Cardiac septum (tissue), 1 donor: ENCODE results near the gene KDM5B. TPM values are rescaled to one million over a fixed set of nuclear protein-coding genes. Genes with fewer than 3 reads are reported as not detected.
"Not testable (repeated sequence)": the region's sequence is repeated elsewhere in the genome, so short reads cannot be mapped to it uniquely, and the experiment has no call there.

Experiments
- DNase-seq: peaks from one replicate; pipeline ENCODE4 v3.0.0-alpha.2; 2020; ENCODE audit warnings: low spot score
- intact Hi-C: fragments of 100-400 bp; cut with DNase I; formaldehyde crosslinking; loops from one replicate; pipeline ENCODE4 v1.14.0; 2022
- total RNA-seq: library from RNA; stranded (reverse); fragmentation: NEBNext Ultra II Directional; extraction: Animal tissue kit (Norgen Biotek cat#: 25700); gene quantifications from one replicate; pipeline ENCODE4 v1.2.1, GENCODE V29; 2021
- donor health status: DM: no; HTN: no; CAD: no.

KDM5B gene
- total RNA-seq, 1 donor from 2014 or later, result 21.7 TPM

DNA sequence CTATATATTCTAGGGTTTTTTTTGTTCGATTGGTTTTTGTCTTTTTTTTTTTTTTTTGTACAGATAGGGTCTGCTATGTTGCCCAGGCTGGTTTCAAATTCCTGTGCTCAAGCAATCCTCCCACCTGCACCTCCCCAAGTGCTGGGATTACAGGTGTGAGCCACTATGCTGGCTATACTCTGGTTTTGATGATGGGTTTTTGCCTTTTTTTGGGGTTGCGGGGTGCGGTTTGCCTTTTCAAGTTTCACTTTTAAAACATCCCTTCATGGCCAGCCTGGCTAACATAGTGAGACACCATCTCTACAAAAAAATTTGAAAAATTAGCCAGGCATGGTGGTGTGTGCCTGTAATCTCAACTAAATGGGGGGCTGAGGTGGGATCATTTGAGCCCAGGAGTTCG lies 10.0 kb downstream of the KDM5B start:
- intact Hi-C loops, result no loop called here
- DNase-seq, result no peak

DNA sequence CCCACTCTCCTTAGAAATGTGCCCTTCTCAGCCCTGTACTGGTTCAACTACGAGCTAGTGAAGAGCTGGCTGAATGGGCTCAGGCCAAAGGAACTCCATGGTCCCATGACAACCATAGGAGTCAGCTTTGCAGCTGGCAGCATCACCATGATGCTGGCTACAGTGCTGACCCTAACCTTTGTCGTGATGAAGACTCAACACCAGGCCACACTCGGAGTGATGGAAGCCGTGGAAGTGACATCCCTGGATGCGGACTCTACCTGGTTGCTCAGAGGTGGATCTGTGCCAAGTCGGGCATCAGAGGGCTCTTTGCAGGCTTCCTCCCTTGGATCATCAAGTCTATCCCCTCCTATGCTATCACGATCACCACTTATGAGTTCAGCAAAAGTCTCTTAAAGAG lies 11.6 kb downstream of the KDM5B start:
- intact Hi-C loops, result no loop called here
- DNase-seq, result no peak

GRCh38 chr1:202794931-202795330 lies 13.3 kb downstream of the KDM5B start:
- intact Hi-C loops, DNase-seq: not testable (repeated sequence)

DNA sequence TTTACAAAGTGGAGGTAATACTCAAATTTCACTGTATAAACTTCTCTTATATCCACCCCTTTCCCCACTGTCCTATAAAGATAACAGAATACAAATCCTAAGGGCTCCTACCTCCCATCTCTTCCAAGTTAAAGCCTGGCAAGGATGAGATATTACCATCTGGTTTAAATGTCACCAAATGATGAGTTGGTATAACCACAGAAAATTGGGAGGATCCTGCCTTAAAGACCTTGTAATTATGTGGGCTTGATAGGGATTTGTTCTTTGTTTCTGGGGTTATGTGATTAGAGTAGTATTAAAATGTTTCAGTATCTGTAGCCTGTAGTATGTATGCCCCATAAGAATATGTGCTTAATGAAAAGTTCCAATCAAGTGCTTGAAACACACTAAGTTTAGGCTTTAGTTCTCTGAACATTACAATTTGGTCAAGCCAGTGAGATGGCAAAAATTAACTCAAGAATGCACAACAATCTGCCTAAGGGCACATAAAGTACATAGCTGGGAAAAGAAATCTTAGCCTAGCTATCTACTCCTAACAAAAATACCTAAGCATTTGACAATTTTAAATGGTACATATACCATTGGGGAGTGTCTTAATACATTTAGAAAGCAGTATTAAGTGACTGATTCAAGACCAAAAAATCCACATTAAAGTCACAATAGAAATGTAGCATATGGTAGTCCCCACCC lies 14.0 kb downstream of the KDM5B start:
- DNase-seq, result no peak
- intact Hi-C loops, result no loop called here

GRCh38 chr1:202791077-202791747 lies 17.0 kb downstream of the KDM5B start:
- no peak for DNase-seq
- intact Hi-C loops, result no loop called here

DNA sequence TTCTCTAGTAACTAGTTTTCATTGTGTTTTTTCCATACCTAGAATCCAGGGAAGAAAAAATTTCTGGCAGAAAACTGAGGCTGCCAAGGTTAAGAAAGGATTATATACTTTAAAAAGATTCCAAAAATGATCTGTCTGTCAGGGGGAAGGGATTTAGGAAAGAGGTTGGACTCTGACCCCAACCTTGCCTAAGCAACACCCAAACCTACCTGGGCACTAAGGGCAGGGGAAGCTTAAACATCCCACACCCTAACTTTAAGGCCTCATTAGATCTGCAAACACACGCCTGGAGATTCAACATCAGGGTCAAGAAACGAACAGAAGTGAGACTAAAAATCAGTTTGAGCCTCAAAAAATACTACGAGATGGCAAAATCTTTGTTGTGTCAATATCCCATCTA lies 19.4 kb downstream of the KDM5B start:
- no peak for DNase-seq
- intact Hi-C loops, result no loop called here

DNA sequence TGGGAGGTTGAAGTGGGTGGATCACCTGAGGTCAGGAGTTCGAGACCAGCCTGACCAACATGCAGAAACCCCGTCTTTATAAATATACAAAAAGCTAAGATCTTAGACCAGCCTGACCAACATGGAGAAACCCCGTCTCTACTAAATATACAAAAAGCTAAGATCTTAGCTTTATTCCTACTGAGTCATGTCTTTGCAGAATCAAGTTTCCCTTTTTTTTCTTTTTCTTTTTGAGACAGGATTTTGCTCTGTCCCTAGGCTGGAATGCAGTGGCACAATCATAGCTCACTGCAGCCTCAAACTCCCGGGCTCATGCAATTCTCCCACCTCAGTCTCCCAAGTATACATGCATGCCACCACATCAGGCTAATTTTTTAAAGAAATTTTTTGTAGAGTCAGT lies 21.4 kb downstream of the KDM5B start:
- intact Hi-C loops, result no loop called here

DNA sequence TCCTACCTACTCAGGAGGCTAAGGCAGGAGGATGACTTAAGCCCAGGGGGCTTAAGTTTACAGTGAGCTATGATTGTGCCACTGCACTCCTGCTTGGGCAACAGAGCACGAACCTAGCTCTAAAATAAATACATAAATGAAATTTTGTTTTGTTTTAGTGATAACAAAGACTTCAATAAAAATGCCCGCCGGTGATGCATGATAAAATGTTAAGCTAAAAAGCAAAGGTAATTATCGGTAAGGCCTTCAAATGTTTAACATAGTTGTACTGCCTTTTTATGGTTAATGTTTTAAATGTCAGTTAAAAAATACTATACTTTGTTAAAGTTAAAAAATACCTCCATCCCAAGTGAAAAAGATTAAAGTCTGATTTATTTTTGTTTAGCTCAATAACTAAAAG lies 27.0 kb downstream of the KDM5B start:
- DNase-seq, result no peak
- intact Hi-C loops, result no loop called here

More for the DNA sequence above, 21.4 kb downstream of the KDM5B start:
- DNase-seq, result no peak

GRCh38 chr1:202770135-202770534 lies 38.1 kb downstream of the KDM5B start:
- DNase-seq, result no peak
- intact Hi-C loops, result no loop called here

DNA sequence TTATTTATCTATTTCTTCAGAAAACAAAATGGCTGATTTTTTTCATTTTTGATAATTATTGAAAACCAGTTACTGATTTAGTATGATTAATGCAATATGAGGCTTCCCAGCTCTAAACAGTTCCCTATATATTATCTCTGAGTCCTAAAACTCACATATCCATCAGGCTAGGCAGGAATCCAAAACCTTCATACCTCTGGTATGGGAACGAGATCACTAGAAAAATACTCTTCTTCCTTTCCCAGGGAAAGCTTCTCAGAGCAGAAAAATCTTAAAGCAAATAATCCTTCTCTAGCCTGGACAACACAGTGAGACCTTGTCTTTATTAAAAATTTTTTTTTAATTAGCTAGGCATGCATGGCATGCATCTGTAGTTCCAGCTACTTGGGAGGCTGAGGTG lies 42.5 kb downstream of the KDM5B start:
- no peak for DNase-seq
- intact Hi-C loops, result no loop called here

DNA sequence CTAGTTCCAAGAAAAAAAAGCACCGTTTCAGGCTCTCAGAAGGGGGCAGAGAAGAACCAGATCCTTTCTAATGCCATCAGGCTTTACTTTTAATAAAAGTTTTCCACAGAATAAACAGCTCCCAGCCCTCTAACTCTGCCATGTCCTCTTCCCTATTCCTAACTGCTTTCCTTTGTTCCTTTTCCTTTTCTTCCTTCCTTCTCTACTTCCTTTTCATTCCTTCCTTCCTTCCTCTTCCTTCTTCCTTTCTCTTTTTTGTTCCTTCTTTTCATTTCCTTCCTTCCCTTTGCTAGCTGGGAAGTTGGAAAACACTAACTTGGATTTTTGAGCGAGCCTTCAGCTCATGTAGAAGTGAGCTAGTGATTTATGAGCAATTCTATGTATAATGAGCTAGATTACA lies 46.2 kb downstream of the KDM5B start:
- intact Hi-C loops, result no loop called here
- no peak for DNase-seq

DNA sequence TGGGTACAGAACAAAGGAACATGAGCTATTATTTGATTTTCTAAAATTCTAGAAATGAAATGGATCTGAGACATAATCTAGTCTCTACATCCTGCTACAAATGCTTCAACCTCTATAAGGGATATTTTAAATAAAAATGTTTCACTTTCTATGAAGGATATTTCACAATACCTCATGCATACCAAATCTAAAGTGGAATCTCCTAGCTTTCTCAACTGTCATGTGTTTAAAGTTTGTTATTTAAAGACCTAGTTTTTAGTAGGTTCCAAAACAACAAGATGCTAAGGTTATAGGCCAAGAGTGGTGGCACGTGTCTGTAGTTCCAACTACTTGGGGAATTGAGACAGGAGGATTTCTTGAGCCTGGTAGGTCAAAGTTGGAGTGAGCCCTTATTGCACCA lies 47.6 kb downstream of the KDM5B start:
- intact Hi-C loops, result no loop called here
- DNase-seq, result no peak

DNA sequence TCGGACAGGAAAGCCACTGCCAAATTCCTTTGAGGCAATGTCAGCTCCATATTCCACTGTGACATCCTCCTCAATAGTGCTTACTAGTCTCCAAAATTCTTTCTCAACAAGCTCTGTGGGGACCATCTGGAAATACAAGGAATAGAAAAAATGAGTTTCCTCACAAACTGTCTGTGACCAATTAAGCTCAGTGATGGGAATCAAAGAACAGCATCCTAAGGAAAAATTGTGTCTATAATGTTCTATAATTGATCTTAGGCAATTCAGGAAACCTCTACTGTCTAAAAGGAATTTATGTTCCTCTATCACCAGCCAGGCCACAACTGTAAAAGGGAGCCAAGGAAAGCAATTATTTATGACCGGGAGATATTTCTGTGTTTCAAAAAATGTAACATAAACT lies 51.8 kb downstream of the KDM5B start:
- intact Hi-C loops, result no loop called here
- DNase-seq, result no peak

DNA sequence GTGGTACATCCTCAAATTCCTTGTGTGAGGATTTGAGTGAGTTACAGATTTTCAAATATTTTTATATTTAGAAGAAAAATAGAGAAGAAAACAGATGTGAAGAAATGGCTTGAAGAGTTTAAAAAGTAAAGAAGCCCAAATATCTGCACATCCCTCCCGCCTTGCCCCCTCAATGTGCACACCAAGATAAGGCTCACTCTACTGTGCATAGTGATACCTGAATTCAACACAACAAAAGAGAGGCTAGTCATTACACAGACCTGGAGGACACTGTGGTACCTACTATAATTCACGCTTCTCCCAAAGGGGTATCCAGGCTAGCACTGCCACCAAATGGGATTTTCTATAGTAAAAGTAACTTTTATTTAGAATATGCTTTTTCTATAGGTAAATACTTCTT lies 53.9 kb downstream of the KDM5B start:
- DNase-seq, result no peak
- intact Hi-C loops, result loop anchor here (5.0 kb wide), 1 partner anchor 253 kb away; the partner anchor contains the start of gene TMEM183A

DNA sequence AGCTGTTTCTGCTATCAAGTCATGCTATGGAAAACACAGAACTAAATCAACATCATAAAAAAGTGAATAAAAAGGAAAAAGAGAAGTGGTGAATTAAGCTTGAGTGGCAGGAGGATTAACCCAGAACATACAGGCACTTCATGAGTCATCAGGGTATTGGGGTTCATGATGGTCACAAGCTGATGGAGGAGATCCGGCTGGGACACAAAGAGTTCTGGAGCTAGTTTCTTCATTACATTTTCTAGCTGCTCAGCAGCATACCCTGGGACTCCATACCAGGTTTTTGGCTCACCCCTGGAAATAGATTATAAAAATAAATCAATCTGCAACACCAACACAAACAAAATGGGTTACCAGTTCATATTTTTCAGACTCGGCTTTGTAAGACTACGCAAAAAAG lies 55.4 kb downstream of the KDM5B start:
- intact Hi-C loops, result loop anchor here (5.0 kb wide), 1 partner anchor 255 kb away; the partner anchor contains the start of gene TMEM183A
- no peak for DNase-seq

DNA sequence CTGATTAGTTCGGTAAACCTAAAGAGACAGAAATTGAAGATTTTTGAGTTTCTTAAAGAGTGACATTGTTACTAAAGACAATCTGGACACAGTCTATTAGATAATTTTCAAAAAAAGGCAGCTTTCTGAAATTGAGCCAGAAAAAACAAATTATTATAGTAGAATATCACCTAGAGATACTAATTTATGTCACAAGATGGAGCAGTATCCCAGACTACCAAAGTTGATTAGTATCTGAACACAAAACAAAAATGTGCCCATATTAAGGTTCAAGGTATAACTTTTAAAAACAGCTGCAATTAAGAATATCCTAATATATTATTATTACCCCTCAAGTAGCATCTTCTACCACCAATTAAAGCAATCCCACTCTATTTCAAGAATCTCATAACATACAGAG lies 57.5 kb downstream of the KDM5B start:
- DNase-seq, result no peak
- intact Hi-C loops, result loop anchor here (5.0 kb wide), 1 partner anchor 257 kb away; the partner anchor contains the start of gene TMEM183A

- no peak for DNase-seq
- intact Hi-C loops, result loop anchor here (5.0 kb wide), 1 partner anchor 257 kb away; the partner anchor contains the start of gene TMEM183A
Observed at GRCh38 chr1:202750024-202750423, 58.2 kb downstream of the KDM5B start.

- intact Hi-C loops, result loop anchor here (5.0 kb wide), 1 partner anchor 252 kb away; no protein-coding TSS in a partner anchor
- no peak for DNase-seq
Observed at GRCh38 chr1:202745323-202745888, 62.8 kb downstream of the KDM5B start.

DNA sequence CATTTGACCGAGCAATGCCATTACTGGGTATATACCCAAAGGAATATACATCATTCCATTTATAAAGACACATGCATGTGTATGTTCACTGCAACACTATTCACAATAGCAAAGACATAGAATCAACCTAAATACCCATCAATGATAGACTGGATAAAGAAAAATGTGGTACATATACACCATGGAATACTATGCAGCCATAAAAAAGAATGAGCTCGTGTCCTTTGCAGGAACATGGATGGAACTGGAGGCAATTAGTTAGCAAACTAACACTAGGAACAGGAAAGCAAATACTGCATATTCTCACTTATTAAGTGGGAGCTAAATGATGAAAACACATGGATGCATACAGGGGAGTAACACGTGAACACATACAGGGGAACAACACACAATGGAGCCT lies 63.5 kb downstream of the KDM5B start:
- intact Hi-C loops, result loop anchor here (5.0 kb wide), 1 partner anchor 253 kb away; no protein-coding TSS in a partner anchor
- not testable (repeated sequence) for DNase-seq

DNA sequence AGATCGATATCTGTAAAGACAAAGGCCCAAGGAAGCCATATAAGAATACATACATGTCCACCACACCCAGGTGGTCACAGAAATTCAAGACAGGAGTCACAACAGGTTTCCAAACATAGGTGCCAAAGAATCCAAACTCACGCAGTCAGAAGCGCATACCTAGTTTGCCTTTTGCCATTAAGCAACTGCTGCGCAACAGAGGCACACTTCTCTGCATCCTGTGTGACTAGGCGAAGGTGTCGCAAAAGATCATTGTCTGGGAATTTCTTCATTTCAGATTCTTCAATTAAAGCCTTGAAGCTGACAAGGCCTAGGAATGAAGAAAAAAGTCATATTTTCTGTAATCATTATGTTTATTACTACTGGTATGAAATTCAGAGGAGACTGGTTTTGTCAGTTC lies 65.7 kb downstream of the KDM5B start:
- no peak for DNase-seq
- intact Hi-C loops, result no loop called here

DNA sequence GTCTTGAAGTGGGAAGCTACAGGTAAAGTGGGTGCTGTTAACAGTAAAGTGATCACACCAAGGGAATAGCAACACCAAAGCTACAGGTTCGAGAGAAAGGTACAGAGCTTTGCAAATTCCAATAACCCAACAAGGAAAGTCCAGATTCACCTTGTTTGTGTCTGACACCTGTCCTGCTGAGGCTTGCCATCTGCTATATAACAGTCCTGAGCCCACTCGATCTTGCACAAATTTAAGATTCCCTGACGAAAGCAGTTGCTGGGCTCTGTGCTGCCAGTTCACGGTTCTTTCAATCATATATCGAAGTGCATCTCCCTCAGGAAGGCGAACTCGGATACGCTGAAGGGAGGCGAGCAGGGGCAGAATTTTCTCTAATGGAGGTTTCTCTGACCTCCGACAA lies 75.0 kb downstream of the KDM5B start:
- DNase-seq, result no peak
- intact Hi-C loops, result no loop called here
